GM12878 (cell line): ENCODE results near the gene ANKFY1. TPM values are rescaled to one million over a fixed set of nuclear protein-coding genes. Genes with fewer than 3 reads are reported as not detected.

Source experiments
- ATAC-seq: fragments of 200-7000 bp; cut with Tn5 transposase; 3 replicates; pipeline ENCODE4 v1.9.1; 2020; ENCODE audit warnings: mild to moderate bottlenecking, moderate library complexity
- BruUV-seq: library from RNA; stranded (reverse); fragments of 400-500 nt; replicated peaks from 2 replicates; lab custom pipeline; 2021; lab: Mats Ljungman, UMichigan
- CTCF ChIA-PET: fragments of 300-600 bp; sonication (Branson Sonifier 250); formaldehyde crosslinking; extraction: SDS; loops from one replicate; lab custom pipeline; 2021; ENCODE audit warnings: inconsistent platforms; lab: Yijun Ruan, JAX
- POLR2A ChIA-PET: fragments of 350-600 bp; formaldehyde crosslinking; extraction: SDS; loops from one replicate; lab custom pipeline; 2021; ENCODE audit warnings: inconsistent platforms; lab: Charles Lee
- RAD21 ChIA-PET: fragments of 300-600 bp; sonication (Branson Sonifier 250); formaldehyde crosslinking; loops from one replicate; lab custom pipeline; 2023; ENCODE audit warnings: antibody characterized with exemption; ENCODE audit not compliant: unreplicated experiment; lab: Charles Lee
- SMC1A ChIA-PET: fragments of 300-600 bp; sonication (Branson Sonifier 250); formaldehyde crosslinking; loops from one replicate; lab custom pipeline; 2023; ENCODE audit not compliant: unreplicated experiment, uncharacterized antibody; lab: Charles Lee
- DNase-seq: peaks from one replicate; pipeline ENCODE4 v3.0.0-alpha.2; 2011; ENCODE audit warnings: low read depth, low spot score
- FAIRE-seq: peaks from 3 replicates; lab custom pipeline; 2011; peaks lifted over from hg19 to GRCh38; lab: Jason Lieb, UNC
- H2AFZ ChIP-seq: 2 replicates; pipeline ENCODE4 v1.6.0; 2011; ENCODE audit warnings: low read depth, low read length, control low read depth; ENCODE audit not compliant: control insufficient read depth
- H3K27ac ChIP-seq: 2 replicates; pipeline ENCODE4 v1.5.1; 2011; ENCODE audit warnings: control low read depth; ENCODE audit not compliant: control insufficient read depth, insufficient read depth
- H3K27me3 ChIP-seq, 2 experiments: replicated peaks in 1 of 2; 2 replicates each; pipeline versions ENCODE4 v1.6.0 to v1.6.1; 2011; ENCODE audit warnings: low read length in 1 of 2; ENCODE audit not compliant: control insufficient read depth in 2 of 2, insufficient read depth in 2 of 2
- H3K36me3 ChIP-seq, 2 experiments: 2 replicates each; pipeline ENCODE4 v1.5.1; 2011; ENCODE audit warnings: low read length in 1 of 2; ENCODE audit not compliant: control insufficient read depth in 2 of 2, insufficient read depth in 2 of 2
- H3K4me1 ChIP-seq: 2 replicates; pipeline ENCODE4 v1.6.1; 2011; ENCODE audit warnings: mild to moderate bottlenecking, low read length, moderate library complexity, mixed read lengths; ENCODE audit not compliant: control insufficient read depth, insufficient read depth
- H3K4me2 ChIP-seq: 2 replicates; pipeline ENCODE4 v1.6.0; 2011; ENCODE audit warnings: control low read depth; ENCODE audit not compliant: control insufficient read depth, insufficient read depth
- H3K4me3 ChIP-seq: fragments of 200-600 bp; sonication (generic); 2 replicates; pipeline ENCODE4 v1.5.1; 2016
- H3K79me2 ChIP-seq: 2 replicates; pipeline ENCODE4 v1.6.0; 2011; ENCODE audit warnings: low read length; ENCODE audit not compliant: control insufficient read depth, insufficient read depth
- H3K9ac ChIP-seq: 2 replicates; pipeline ENCODE4 v1.8.0; 2011; ENCODE audit warnings: low read length, control low read depth, mixed read lengths; ENCODE audit not compliant: control insufficient read depth, insufficient read depth
- H3K9me3 ChIP-seq: replicated peaks from 3 replicates; pipeline ENCODE4 v1.5.1; 2011; ENCODE audit warnings: mild to moderate bottlenecking, low read length; ENCODE audit not compliant: control insufficient read depth, insufficient read depth
- H4K20me1 ChIP-seq: 2 replicates; pipeline ENCODE4 v1.6.0; 2011; ENCODE audit not compliant: control insufficient read depth, insufficient read depth
- BCL11A ChIP-seq: IDR thresholded peaks from 2 replicates; pipeline ENCODE4 v1.6.1; 2011; ENCODE audit warnings: low read depth, low read length
- NRF1 ChIP-seq: conservative IDR thresholded peaks from 2 replicates; pipeline ENCODE4 v1.6.1; 2011; ENCODE audit warnings: mild to moderate bottlenecking, low read depth, low read length, improper control_type of control experiment
- SIN3A ChIP-seq: IDR thresholded peaks from 2 replicates; pipeline ENCODE4 v1.6.1; 2012; ENCODE audit warnings: low read depth, low read length, improper control_type of control experiment
- SREBF1 ChIP-seq: IDR thresholded peaks from 2 replicates; pipeline ENCODE4 v1.6.1; 2012; ENCODE audit warnings: mild to moderate bottlenecking, low read length
- SREBF2 ChIP-seq: IDR thresholded peaks from 2 replicates; pipeline ENCODE4 v1.6.1; 2012; ENCODE audit warnings: mild to moderate bottlenecking, low read length
- TAF1 ChIP-seq: IDR thresholded peaks from 2 replicates; pipeline ENCODE4 v1.6.1; 2011; ENCODE audit warnings: mild to moderate bottlenecking, low read depth, low read length, borderline replicate concordance
- TARDBP ChIP-seq: IDR thresholded peaks from 2 replicates; pipeline ENCODE4 v1.6.1; 2016; ENCODE audit warnings: borderline replicate concordance
- WRNIP1 ChIP-seq: IDR thresholded peaks from 2 replicates; pipeline ENCODE4 v1.6.1; 2011; ENCODE audit warnings: low read depth, low read length, improper control_type of control experiment, borderline replicate concordance
- ZBTB4 ChIP-seq: fragments of 450-650 bp; formaldehyde crosslinking; IDR thresholded peaks from 2 replicates; pipeline ENCODE4 v1.4.0; 2022; ENCODE audit warnings: mild to moderate bottlenecking, moderate library complexity
- WGBS: methylation state at CpG from one replicate; pipeline ENCODE4 v1.1.6; 2016; ENCODE audit warnings: low lambda C conversion rate; ENCODE audit not compliant: insufficient replicate concordance, insufficient coverage; ENCODE audit errors: missing lambda C conversion rate; 5-methylcytosine and 5-hydroxymethylcytosine counted together
- in situ Hi-C: fragments of 300-500 bp; cut with MboI; formaldehyde crosslinking; loops from 9 replicates; pipeline ENCODE4 v1.14.3; 2018; ENCODE audit warnings: mixed read lengths
- intact Hi-C: fragments of 100-400 bp; cut with micrococcal nuclease; formaldehyde crosslinking; loops from one replicate; pipeline ENCODE4 v1.14.2; 2022; ENCODE audit not compliant: unreplicated experiment
- polyA plus RNA-seq, 11 experiments: library from polyadenylated mRNA; depleted of rRNA in 4 of 11; unstranded in 6 of 11; stranded (reverse) in 5 of 11; fragments of >200 nt; fragmentation: Nextera tagmentation in 4 of 11; fragmentation: Illumina TruSeq in 1 of 11; extraction: Ambion mirVana in 4 of 11; extraction: Trizol in 1 of 11; gene quantifications; 1 replicate in 1 of 11; 2 replicates in 10 of 11; pipeline versions ENCODE4 v1.2.1 to v1.2.3, GENCODE V29; 2011 to 2016; ENCODE audit warnings: inconsistent platforms in 2 of 11, missing spikeins in 2 of 11, low read depth in 1 of 11
- total RNA-seq, 4 experiments: library from RNA; depleted of rRNA in 3 of 4; stranded (reverse); fragments of >200 nt in 3 of 4; fragmentation: Illumina TruSeq in 1 of 4; extraction: Trizol in 1 of 4; gene quantifications; 2 replicates each; pipeline versions ENCODE4 v1.2.1 to v1.2.3, GENCODE V29; 2013 to 2021

ANKFY1 gene
- total and polyA plus RNA-seq, 10 of the 15 experiments (the other 5 are each of a cell fraction or from before 2014, with no cell fraction given): 3.0 to 27.7 (median 16.4) TPM

DNA sequence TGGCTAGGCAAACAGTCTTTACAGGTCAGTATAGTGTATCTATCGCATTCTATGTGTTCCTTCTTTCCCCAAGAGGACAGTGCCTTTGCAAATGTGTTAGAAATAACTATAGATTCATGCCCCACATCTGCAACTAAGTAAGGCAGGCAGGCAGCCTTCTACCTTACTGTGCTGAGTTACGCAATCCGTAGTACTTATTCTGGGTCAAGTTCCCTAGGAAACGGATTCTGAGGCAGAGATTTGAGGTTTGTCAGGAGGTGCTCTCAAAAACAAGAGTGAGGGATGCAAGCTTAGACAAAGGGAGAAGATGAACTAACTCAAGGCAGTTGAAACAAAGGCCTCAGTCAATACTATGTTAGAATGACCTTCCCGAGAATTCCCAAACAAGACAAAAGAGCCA is 12.7 kb upstream of the ANKFY1 start (continued):
- TF ChIP-seq ZBTB4 (CRISPR knock-in tag): no peak
- TF ChIP-seq BCL11A: no peak
- no peak for TF ChIP-seq WRNIP1
- TF ChIP-seq SREBF1: no peak
- TF ChIP-seq SREBF2: no peak
- no peak for TF ChIP-seq TAF1
- TF ChIP-seq TARDBP: no peak
- TF ChIP-seq SIN3A: no peak

- in situ Hi-C loops: no loop called here
- SMC1A ChIA-PET: interaction anchor here (1.6 to 1.8 kb wide), 2 partner anchors 9 to 58 kb away, joined by 4 read pairs; partner anchors contain the start of gene ANKFY1
- 95% methylated on average over 4 of the region's 4 CpGs for WGBS
- Histone ChIP-seq H3K4me3 (no peak overlapping the region), H3K9ac (no peak overlapping the region), H3K36me3 (peaks cover 10 to 23% of the 10 kb centered on the region in 2 experiments), H3K27ac (no peak overlapping the region), H3K9me3 (no peaks in the 10 kb centered on the region), H3K79me2 (peaks cover 4% of the 10 kb centered on the region), H3K4me1 (no peaks in the 10 kb centered on the region), H2AFZ (no peak overlapping the region), H4K20me1 (no peaks in the 10 kb centered on the region), H3K27me3 (no peaks in the 10 kb centered on the region), H3K4me2 (no peak overlapping the region)
- BruUV-seq: no TSS peak
- CTCF ChIA-PET: interaction anchor here (0.9 to 1.4 kb wide), 4 partner anchors 12 to 25 kb away, joined by 3 to 4 read pairs (median 4); no protein-coding TSS in a partner anchor
- POLR2A ChIA-PET: no interaction called here
- intact Hi-C loops: no loop called here
- TF ChIP-seq NRF1: no peak
- no peak for TF ChIP-seq WRNIP1
- FAIRE-seq (no peak), DNase-seq (no peak), ATAC-seq (no peak)
- RAD21 ChIA-PET: no interaction called here
Measured at GRCh38 chr17:4272972-4273368, 9.2 kb upstream of the ANKFY1 start.
